Mesendoderm (in vitro differentiated cells): ENCODE data around the gene SLC4A8. TPM values are rescaled to one million over a fixed set of nuclear protein-coding genes. Genes with fewer than 3 reads are reported as not detected.

ENCODE experiments used
- DNase-seq: peaks from one replicate; pipeline ENCODE4 v3.0.0; 2013
- H2AK5ac ChIP-seq: 2 replicates; pipeline ENCODE4 v1.6.1; 2013; ENCODE audit warnings: low read length, inconsistent platforms
- H2BK120ac ChIP-seq: 2 replicates; pipeline ENCODE4 v1.6.1; 2013; ENCODE audit warnings: low read depth, mild to moderate bottlenecking, low read length, moderate library complexity, mixed read lengths
- H2BK15ac ChIP-seq: replicated peaks from 2 replicates; pipeline ENCODE4 v1.6.1; 2013; ENCODE audit warnings: low read depth, mild to moderate bottlenecking, moderate library complexity
- H2BK5ac ChIP-seq: 2 replicates; pipeline ENCODE4 v1.6.1; 2013; ENCODE audit warnings: low read length, inconsistent platforms
- H3K18ac ChIP-seq: 2 replicates; pipeline ENCODE4 v1.6.1; 2013; ENCODE audit warnings: mild to moderate bottlenecking, low read length, mixed read lengths
- H3K23ac ChIP-seq: one replicate; pipeline ENCODE4 v1.6.1; 2013; ENCODE audit warnings: low read length
- H3K27ac ChIP-seq: 2 replicates; pipeline ENCODE4 v1.5.1; 2013; ENCODE audit warnings: low read depth, mild to moderate bottlenecking, inconsistent platforms, low read length, moderate library complexity
- H3K27me3 ChIP-seq: 2 replicates; pipeline ENCODE4 v1.6.1; 2013; ENCODE audit warnings: low read length, control low read depth, mild to moderate bottlenecking, inconsistent platforms; ENCODE audit not compliant: insufficient read depth, poor library complexity
- H3K36me3 ChIP-seq: 2 replicates; pipeline ENCODE4 v1.6.1; 2013; ENCODE audit warnings: low read length, inconsistent platforms; ENCODE audit not compliant: control insufficient read depth, insufficient read depth
- H3K4ac ChIP-seq: one replicate; pipeline ENCODE4 v1.6.1; 2013; ENCODE audit warnings: low read depth, mild to moderate bottlenecking, low read length, moderate library complexity
- H3K4me1 ChIP-seq: 2 replicates; pipeline ENCODE4 v1.6.1; 2013; ENCODE audit warnings: low read depth, low read length, inconsistent platforms; ENCODE audit not compliant: control insufficient read depth
- H3K4me2 ChIP-seq: 2 replicates; pipeline ENCODE4 v1.6.1; 2013; ENCODE audit warnings: low read length
- H3K4me3 ChIP-seq: 2 replicates; pipeline ENCODE4 v1.5.1; 2013; ENCODE audit warnings: mild to moderate bottlenecking, low read length
- H3K56ac ChIP-seq: one replicate; pipeline ENCODE4 v1.6.1; 2013; ENCODE audit warnings: low read length
- H3K79me1 ChIP-seq: 2 replicates; pipeline ENCODE4 v1.6.1; 2013; ENCODE audit warnings: low read length, inconsistent platforms
- H3K79me2 ChIP-seq: 2 replicates; pipeline ENCODE4 v1.6.1; 2013; ENCODE audit warnings: mild to moderate bottlenecking, low read length; ENCODE audit not compliant: control insufficient read depth, insufficient read depth
- H3K9ac ChIP-seq: 2 replicates; pipeline ENCODE4 v1.6.1; 2013; ENCODE audit warnings: low read length, inconsistent platforms
- H4K5ac ChIP-seq: one replicate; pipeline ENCODE4 v1.6.1; 2013; ENCODE audit warnings: low read length
- H4K8ac ChIP-seq: one replicate; pipeline ENCODE4 v1.6.1; 2013; ENCODE audit warnings: low read depth, mild to moderate bottlenecking, control low read depth, low read length, moderate library complexity
- WGBS: extraction: QIAGEN DNeasy Blood & Tissue Kit; methylation state at CpG from one replicate; pipeline ENCODE4 v1.1.7; 2013; ENCODE audit warnings: low lambda C conversion rate, missing lambda C conversion rate; ENCODE audit not compliant: insufficient coverage; ENCODE audit errors: extremely low coverage; 5-methylcytosine and 5-hydroxymethylcytosine counted together
- polyA plus RNA-seq, 2 experiments: library from polyadenylated mRNA; stranded (reverse); fragments of 200-250 nt; gene quantifications; one replicate each; pipeline ENCODE4 v1.2.3, GENCODE V29; 2013

Gene SLC4A8
- 1.4 TPM for polyA plus RNA-seq (2013, experiment 1 of 2)
- polyA plus RNA-seq (2013, experiment 2 of 2): 1.2 TPM

- peak within 1 kb of the TSS; percentile 54 for H3K4me3 ChIP-seq
- no CpG with 5 or more reads among the region's 73 CpGs for WGBS
Observed at GRCh38 chr12:51424662-51425539, at the start of gene SLC4A8. SLC4A8 (plus strand) TSS chr12:51424831; CDS start chr12:51424988, 157 bp downstream.

DNA sequence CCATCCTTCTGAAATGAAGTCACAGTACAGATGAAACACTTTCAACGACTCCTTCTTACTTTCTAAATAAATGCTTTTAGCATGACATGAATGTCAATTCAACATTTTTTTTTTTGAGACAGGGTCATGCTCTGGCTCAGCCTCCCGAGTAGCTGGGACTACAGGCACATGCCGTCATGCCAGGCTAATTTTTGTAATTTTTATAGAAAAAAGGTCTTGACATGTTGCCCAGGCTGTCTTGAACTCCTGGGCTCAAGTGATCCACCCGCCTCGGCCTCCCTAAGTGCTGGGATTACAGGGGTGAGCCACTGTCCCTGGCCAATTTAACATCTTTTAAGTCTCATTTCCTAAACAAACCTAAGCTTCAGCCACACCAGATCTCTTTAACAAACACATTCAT lies 49.8 kb upstream of the SLC4A8 start:
- H3K56ac ChIP-seq: no peak overlapping the region
- WGBS: no CpG with 5 or more reads among the region's 5 CpGs
- no peaks in the 10 kb centered on the region for H3K79me2 ChIP-seq
- H3K4me2 ChIP-seq: no peak overlapping the region
- no peak overlapping the region for H3K9ac ChIP-seq
- H3K18ac ChIP-seq: no peak overlapping the region
- H2AK5ac ChIP-seq: no peak overlapping the region
- H3K79me1 ChIP-seq: no peaks in the 10 kb centered on the region
- H3K27ac ChIP-seq: no peak overlapping the region
- H4K5ac ChIP-seq: no peak overlapping the region
- H4K8ac ChIP-seq: no peak overlapping the region
- H2BK15ac ChIP-seq: no peak overlapping the region
- H3K4me1 ChIP-seq: peaks cover 3% of the 10 kb centered on the region
- H3K23ac ChIP-seq: no peak overlapping the region
- H3K4ac ChIP-seq: no peak overlapping the region
- no peak for DNase-seq
- H3K27me3 ChIP-seq: no peaks in the 10 kb centered on the region
- no peak overlapping the region for H2BK120ac ChIP-seq
- no peak overlapping the region for H3K4me3 ChIP-seq
- no peak overlapping the region for H2BK5ac ChIP-seq
- H3K36me3 ChIP-seq: no peaks in the 10 kb centered on the region

More at GRCh38 chr12:51424662-51425539, at the start of gene SLC4A8:
- no peaks in the 10 kb centered on the region for H3K27me3 ChIP-seq
- no peak within 1 kb of the TSS for H2BK120ac ChIP-seq
- peak; percentile 98 for DNase-seq
- no peak within 1 kb of the TSS for H2BK15ac ChIP-seq
- no peak within 1 kb of the TSS for H4K5ac ChIP-seq
- no peak within 1 kb of the TSS for H3K4ac ChIP-seq
- H2BK5ac ChIP-seq: peak within 1 kb of the TSS; percentile 35
- no peak within 1 kb of the TSS for H3K18ac ChIP-seq
- no peaks in the 10 kb centered on the region for H3K79me1 ChIP-seq
- peak within 1 kb of the TSS; percentile 58 for H3K4me2 ChIP-seq
- H3K79me2 ChIP-seq: no peaks in the 10 kb centered on the region
- peak within 1 kb of the TSS; percentile 51 for H3K27ac ChIP-seq
- peak within 1 kb of the TSS; percentile 80 for H3K56ac ChIP-seq
- H2AK5ac ChIP-seq: no peak within 1 kb of the TSS
- H3K4me1 ChIP-seq: peaks cover 6% of the 10 kb centered on the region
- no peak within 1 kb of the TSS for H4K8ac ChIP-seq
- peak within 1 kb of the TSS; percentile 46 for H3K9ac ChIP-seq
- peak within 1 kb of the TSS; percentile 37 for H3K23ac ChIP-seq
- H3K36me3 ChIP-seq: no peaks in the 10 kb centered on the region

DNA sequence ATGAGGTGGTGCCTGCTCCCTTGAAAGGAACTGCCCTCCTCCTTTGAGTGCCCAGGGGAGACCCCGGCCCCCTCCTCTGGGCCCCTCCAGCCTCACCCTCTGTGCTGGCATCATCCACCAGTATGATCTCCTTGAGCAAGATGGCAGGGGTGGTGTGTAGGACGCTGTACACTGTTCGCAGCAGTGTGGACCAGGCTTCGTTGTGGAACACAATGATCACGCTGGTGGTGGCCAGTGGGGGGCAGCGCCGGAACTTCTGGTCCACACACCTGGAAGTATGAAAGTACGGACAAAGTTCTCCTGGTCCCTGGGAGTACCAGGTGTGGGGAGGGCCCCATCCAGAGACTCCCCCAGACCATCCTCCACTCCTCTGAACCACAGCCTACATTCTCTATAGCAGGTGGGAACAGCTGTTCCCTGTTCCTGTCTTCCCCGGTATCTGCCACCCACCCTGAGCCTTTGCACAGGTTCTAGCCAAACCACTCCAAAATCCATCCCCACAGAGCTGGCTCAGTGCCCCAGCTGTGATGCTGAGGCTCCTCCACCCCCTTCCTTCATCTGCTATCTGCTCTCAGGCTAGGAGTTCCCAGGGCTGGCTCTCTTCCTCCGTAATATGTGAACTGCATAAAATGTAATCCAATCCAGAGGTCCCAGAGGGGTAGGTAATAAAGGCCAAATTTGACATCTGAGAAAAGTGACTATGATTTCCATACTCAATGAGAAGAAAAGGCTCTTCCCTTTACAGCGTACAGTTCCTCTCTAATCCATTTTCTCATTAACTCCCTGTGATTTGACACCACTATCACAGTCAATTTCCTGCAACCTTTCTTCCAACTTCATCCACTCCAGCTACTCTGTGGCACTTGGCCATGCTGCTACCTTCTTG lies 47.3 kb upstream of the SLC4A8 start:
- H3K18ac ChIP-seq: no peak overlapping the region
- H3K79me2 ChIP-seq: no peaks in the 10 kb centered on the region
- H3K23ac ChIP-seq: no peak overlapping the region
- H3K4me3 ChIP-seq: no peak overlapping the region
- no peak overlapping the region for H4K8ac ChIP-seq
- H3K4me1 ChIP-seq: peaks cover under 1% of the 10 kb centered on the region
- no CpG with 5 or more reads among the region's 11 CpGs for WGBS
- no peak overlapping the region for H2BK15ac ChIP-seq
- no peaks in the 10 kb centered on the region for H3K27me3 ChIP-seq
- H3K27ac ChIP-seq: no peak overlapping the region
- no peak overlapping the region for H3K56ac ChIP-seq
- no peak overlapping the region for H2BK5ac ChIP-seq
- H3K4me2 ChIP-seq: no peak overlapping the region
- H3K36me3 ChIP-seq: no peaks in the 10 kb centered on the region
- no peak for DNase-seq
- no peak overlapping the region for H2AK5ac ChIP-seq
- no peak overlapping the region for H3K9ac ChIP-seq
- H3K79me1 ChIP-seq: no peaks in the 10 kb centered on the region
- H4K5ac ChIP-seq: no peak overlapping the region
- no peak overlapping the region for H2BK120ac ChIP-seq
- no peak overlapping the region for H3K4ac ChIP-seq

DNA sequence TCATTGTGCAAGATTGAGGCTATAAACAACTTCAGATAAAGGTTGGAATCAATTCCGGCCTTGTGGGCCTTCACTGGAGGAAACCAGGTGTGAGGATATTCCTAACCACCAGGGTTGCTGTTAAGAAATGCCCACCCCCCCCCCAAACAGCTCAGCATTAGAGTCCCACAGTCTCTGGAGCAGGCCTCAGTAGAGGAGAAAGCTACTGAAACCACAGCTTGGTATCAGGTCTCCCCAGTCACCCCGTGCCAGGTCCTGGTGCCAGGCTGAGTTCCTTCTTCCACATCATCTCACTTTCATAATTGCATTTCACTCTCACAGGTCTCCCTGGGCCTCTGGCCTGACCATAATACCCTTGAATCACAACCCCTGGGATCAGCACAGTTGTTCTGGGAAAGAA lies 45.9 kb upstream of the SLC4A8 start:
- H4K5ac ChIP-seq: no peak overlapping the region
- no peak overlapping the region for H3K27ac ChIP-seq
- H4K8ac ChIP-seq: no peak overlapping the region
- H3K4me2 ChIP-seq: no peak overlapping the region
- no peak overlapping the region for H2BK5ac ChIP-seq
- H3K4ac ChIP-seq: no peak overlapping the region
- H3K4me3 ChIP-seq: no peak overlapping the region
- H2BK120ac ChIP-seq: no peak overlapping the region
- H3K56ac ChIP-seq: no peak overlapping the region
- no CpG with 5 or more reads among the region's 2 CpGs for WGBS
- no peaks in the 10 kb centered on the region for H3K79me2 ChIP-seq
- no peak overlapping the region for H3K9ac ChIP-seq
- H2BK15ac ChIP-seq: no peak overlapping the region
- H3K18ac ChIP-seq: no peak overlapping the region
- no peaks in the 10 kb centered on the region for H3K79me1 ChIP-seq
- H3K4me1 ChIP-seq: no peaks in the 10 kb centered on the region
- no peak for DNase-seq
- H3K23ac ChIP-seq: no peak overlapping the region
- H3K36me3 ChIP-seq: no peaks in the 10 kb centered on the region
- H3K27me3 ChIP-seq: no peaks in the 10 kb centered on the region
- H2AK5ac ChIP-seq: no peak overlapping the region

GRCh38 chr12:51379571-51379970 lies 45.1 kb upstream of the SLC4A8 start:
- Histone ChIP-seq H3K18ac (no peak overlapping the region), H3K56ac (no peak overlapping the region), H3K79me2 (no peaks in the 10 kb centered on the region), H3K36me3 (no peaks in the 10 kb centered on the region), H3K23ac (no peak overlapping the region), H3K4me2 (no peak overlapping the region), H3K27me3 (no peaks in the 10 kb centered on the region), H3K27ac (no peak overlapping the region), H3K4ac (no peak overlapping the region), H4K5ac (no peak overlapping the region), H3K4me1 (no peaks in the 10 kb centered on the region), H4K8ac (no peak overlapping the region), H2BK15ac (no peak overlapping the region), H2AK5ac (no peak overlapping the region), H3K9ac (no peak overlapping the region), H2BK120ac (no peak overlapping the region), H3K4me3 (no peak overlapping the region), H3K79me1 (no peaks in the 10 kb centered on the region), H2BK5ac (no peak overlapping the region)
- no CpG with 5 or more reads among the region's 11 CpGs for WGBS
- no peak for DNase-seq
